ENCODE data around the gene CKS2. TPM values are rescaled to one million over a fixed set of nuclear protein-coding genes. Genes with fewer than 3 reads are reported as not detected.
"Not testable (repeated sequence)": the region's sequence is repeated elsewhere in the genome, so short reads cannot be mapped to it uniquely, and the experiment has no call there.

Gene CKS2
- total RNA-seq, 4 donors from 2014 or later = 8.6 to 35.4 (median 26.8) TPM

- Histone ChIP-seq H3K4me3 (no peak overlapping the region), H3K27me3 (no peaks in the 10 kb centered on the region), H3K4me1 (no peaks in the 10 kb centered on the region), H3K27ac (no peak overlapping the region), H3K36me3 (no peaks in the 10 kb centered on the region), H3K9me3 (no peaks in the 10 kb centered on the region)
- DNase-seq (ENCODE audit: low spot score in 2 of 2) = no peak
- TF ChIP-seq POLR2AphosphoS5 (IDR thresholded peaks at IDR 0.05) (no peak), EP300 (IDR thresholded peaks at IDR 0.05) (no peak), POLR2A (IDR thresholded peaks at IDR 0.05) (no peak), CTCF (IDR thresholded peaks at IDR 0.05) (no peak)
- WGBS = 94% methylated on average over 2 of the region's 2 CpGs
Observed at GRCh38 chr9:89291741-89292140, 19.3 kb upstream of the CKS2 start.

- H3K4me1 ChIP-seq = no peaks in the 10 kb centered on the region
- H3K9me3 ChIP-seq = no peaks in the 10 kb centered on the region
- DNase-seq (ENCODE audit: low spot score in 2 of 2) = no peak
- TF ChIP-seq EP300 (IDR thresholded peaks at IDR 0.05) (no peak), POLR2AphosphoS5 (IDR thresholded peaks at IDR 0.05) (no peak), CTCF (IDR thresholded peaks at IDR 0.05) (no peak), POLR2A (IDR thresholded peaks at IDR 0.05) (no peak)
- no peak overlapping the region for H3K27ac ChIP-seq
- no peaks in the 10 kb centered on the region for H3K27me3 ChIP-seq
- H3K4me3 ChIP-seq = no peak overlapping the region
- H3K36me3 ChIP-seq = no peaks in the 10 kb centered on the region
- WGBS = 96% methylated on average over 1 of the region's 1 CpG
Observed at GRCh38 chr9:89293014-89293413, 18.0 kb upstream of the CKS2 start.

GRCh38 chr9:89295400-89295799, 15.6 kb upstream of the CKS2 start:
- Histone ChIP-seq H3K36me3 (no peaks in the 10 kb centered on the region), H3K4me3 (no peak overlapping the region), H3K27me3 (no peaks in the 10 kb centered on the region), H3K9me3 (no peaks in the 10 kb centered on the region), H3K27ac (no peak overlapping the region), H3K4me1 (no peaks in the 10 kb centered on the region)
- WGBS = 78% methylated on average over 5 of the region's 5 CpGs
- DNase-seq (ENCODE audit: low spot score in 2 of 2) = no peak
- TF ChIP-seq POLR2AphosphoS5 (IDR thresholded peaks at IDR 0.05) (no peak), POLR2A (IDR thresholded peaks at IDR 0.05) (no peak), EP300 (IDR thresholded peaks at IDR 0.05) (no peak), CTCF (IDR thresholded peaks at IDR 0.05) (no peak)

DNA sequence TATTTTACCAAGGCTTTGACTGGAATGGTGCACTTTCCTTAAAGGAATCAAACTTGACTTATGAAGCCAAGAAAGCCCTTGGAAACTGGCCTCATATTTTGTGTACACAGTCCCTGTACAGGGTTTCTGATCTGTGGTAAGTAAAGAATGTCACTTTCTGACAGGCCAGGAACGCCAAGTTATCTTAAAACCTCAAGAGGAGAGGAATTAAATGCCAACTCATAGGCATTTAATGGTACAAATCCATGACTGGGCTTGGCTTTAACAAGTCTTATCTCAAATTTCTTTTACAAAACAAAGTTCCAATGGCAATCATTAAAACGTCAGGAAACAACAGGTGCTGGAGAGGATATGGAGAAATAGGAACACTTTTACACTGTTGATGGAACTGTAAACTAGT, 9.0 kb upstream of the CKS2 start:
- not testable (repeated sequence) for H3K27me3 ChIP-seq; DNase-seq (ENCODE audit: low spot score in 2 of 2); H3K36me3 ChIP-seq; H3K4me3 ChIP-seq; H3K27ac ChIP-seq; H3K9me3 ChIP-seq; H3K4me1 ChIP-seq
- 100% methylated on average over 2 of the region's 2 CpGs for WGBS

- Histone ChIP-seq H3K4me3 (no peak overlapping the region), H3K36me3 (no peaks in the 10 kb centered on the region), H3K27me3 (no peaks in the 10 kb centered on the region), H3K27ac (no peak overlapping the region), H3K9me3 (no peaks in the 10 kb centered on the region), H3K4me1 (no peaks in the 10 kb centered on the region)
- DNase-seq (ENCODE audit: low spot score in 2 of 2) = no peak
- TF ChIP-seq EP300 (IDR thresholded peaks at IDR 0.05) (no peak), CTCF (IDR thresholded peaks at IDR 0.05) (no peak), POLR2A (IDR thresholded peaks at IDR 0.05) (no peak), POLR2AphosphoS5 (IDR thresholded peaks at IDR 0.05) (no peak)
- WGBS = 88% methylated on average over 7 of the region's 7 CpGs
Observed at GRCh38 chr9:89304020-89304833, 6.8 kb upstream of the CKS2 start.

GRCh38 chr9:89304834-89305188, 6.2 kb upstream of the CKS2 start:
- no peak for DNase-seq (ENCODE audit: low spot score in 2 of 2)
- 91% methylated on average over 2 of the region's 2 CpGs for WGBS
- Histone ChIP-seq H3K36me3 (no peaks in the 10 kb centered on the region), H3K4me3 (no peak overlapping the region), H3K9me3 (no peaks in the 10 kb centered on the region), H3K4me1 (peaks cover 5% of the 10 kb centered on the region), H3K27me3 (no peaks in the 10 kb centered on the region), H3K27ac (no peak overlapping the region)
- TF ChIP-seq CTCF (IDR thresholded peaks at IDR 0.05) (no peak), POLR2AphosphoS5 (IDR thresholded peaks at IDR 0.05) (no peak), POLR2A (IDR thresholded peaks at IDR 0.05) (no peak), EP300 (IDR thresholded peaks at IDR 0.05) (no peak)

Data from suprapubic skin (tissue), 4 donors.